Neuronal stem cell (in vitro differentiated cells): ENCODE measurements around the gene VPS4B.

Experiments
- DNase-seq: peaks from one replicate; pipeline ENCODE4 v3.0.0-alpha.2; 2013; ENCODE audit warnings: low spot score
- H2AFZ ChIP-seq: one replicate; pipeline ENCODE4 v1.6.1; 2013; ENCODE audit warnings: mild to moderate bottlenecking, low read length, inconsistent platforms
- H2AK5ac ChIP-seq: 2 replicates; pipeline ENCODE4 v1.6.1; 2013; ENCODE audit warnings: low read depth, mild to moderate bottlenecking, inconsistent platforms, low read length, moderate library complexity, mixed read lengths
- H2BK120ac ChIP-seq: 2 replicates; pipeline ENCODE4 v1.6.1; 2013; ENCODE audit warnings: low read depth, mild to moderate bottlenecking, inconsistent platforms, low read length, moderate library complexity, mixed read lengths
- H2BK12ac ChIP-seq: one replicate; pipeline ENCODE4 v1.6.1; 2013; ENCODE audit warnings: low read length, inconsistent platforms
- H2BK15ac ChIP-seq: 2 replicates; pipeline ENCODE4 v1.6.1; 2013; ENCODE audit warnings: mild to moderate bottlenecking, low read length, inconsistent platforms, mixed read lengths
- H2BK5ac ChIP-seq: one replicate; pipeline ENCODE4 v1.6.1; 2013; ENCODE audit warnings: inconsistent platforms, mild to moderate bottlenecking, low read length, moderate library complexity
- H3K14ac ChIP-seq: one replicate; pipeline ENCODE4 v1.6.1; 2013; ENCODE audit warnings: low read length, inconsistent platforms
- H3K18ac ChIP-seq: 2 replicates; pipeline ENCODE4 v1.6.1; 2013; ENCODE audit warnings: low read length, inconsistent platforms
- H3K23ac ChIP-seq: 2 replicates; pipeline ENCODE4 v1.6.1; 2013; ENCODE audit warnings: low read depth, mild to moderate bottlenecking, mixed read lengths, low read length, inconsistent platforms; ENCODE audit not compliant: poor library complexity
- H3K27ac ChIP-seq: replicated peaks from 3 replicates; pipeline ENCODE4 v1.5.1; 2013; ENCODE audit warnings: low read length, inconsistent platforms
- H3K27me3 ChIP-seq, 3 experiments: 2 replicates each; pipeline ENCODE4 v1.6.1; 2013; ENCODE audit warnings: low read length in 3 of 3, mild to moderate bottlenecking in 2 of 3, inconsistent platforms in 1 of 3, low read depth in 1 of 3, mixed read lengths in 1 of 3, moderate library complexity in 1 of 3; ENCODE audit not compliant: control insufficient read depth in 3 of 3, insufficient read depth in 3 of 3
- H3K36me3 ChIP-seq, 2 donors: replicated peaks in 1 of 2; 2 replicates each; pipeline ENCODE4 v1.6.1; 2013; ENCODE audit warnings: low read length in 2 of 2; ENCODE audit not compliant: control insufficient read depth in 2 of 2, insufficient read depth in 2 of 2
- H3K4ac ChIP-seq: 2 replicates; pipeline ENCODE4 v1.6.1; 2013; ENCODE audit warnings: inconsistent platforms, mild to moderate bottlenecking, low read length, moderate library complexity
- H3K4me1 ChIP-seq, 2 donors: 1 replicate in 1 of 2; 2 replicates in 1 of 2; pipeline ENCODE4 v1.6.1; 2013; ENCODE audit warnings: low read length in 2 of 2, low read depth in 1 of 2; ENCODE audit not compliant: control insufficient read depth in 2 of 2, insufficient read depth in 1 of 2
- H3K4me2 ChIP-seq: one replicate; pipeline ENCODE4 v1.6.1; 2013; ENCODE audit warnings: mild to moderate bottlenecking, low read length, inconsistent platforms; ENCODE audit not compliant: insufficient read depth, poor library complexity, severe bottlenecking
- H3K4me3 ChIP-seq, 2 donors: 2 replicates each; pipeline ENCODE4 v1.5.1; 2013; ENCODE audit warnings: low read length in 2 of 2, mild to moderate bottlenecking in 2 of 2, inconsistent platforms in 1 of 2, moderate library complexity in 1 of 2
- H3K79me1 ChIP-seq: one replicate; pipeline ENCODE4 v1.6.1; 2013; ENCODE audit warnings: low read depth, mild to moderate bottlenecking, inconsistent platforms, low read length, moderate library complexity
- H3K9ac ChIP-seq: one replicate; pipeline ENCODE4 v1.6.1; 2013; ENCODE audit warnings: mild to moderate bottlenecking, low read depth, low read length, inconsistent platforms; ENCODE audit not compliant: poor library complexity
- H3K9me3 ChIP-seq, 2 donors: replicated peaks in 1 of 2; 2 replicates each; pipeline versions ENCODE3 to v1.6.1; 2013; ENCODE audit warnings: low read length in 2 of 2, mild to moderate bottlenecking in 2 of 2, inconsistent platforms in 1 of 2, low read depth in 1 of 2, mixed read lengths in 1 of 2, moderate library complexity in 1 of 2; ENCODE audit not compliant: control insufficient read depth in 2 of 2, insufficient read depth in 1 of 2
- H4K8ac ChIP-seq: one replicate; pipeline ENCODE4 v1.6.1; 2013; ENCODE audit warnings: low read depth, mild to moderate bottlenecking, inconsistent platforms, low read length, moderate library complexity
- H4K91ac ChIP-seq: one replicate; pipeline ENCODE4 v1.6.1; 2013; ENCODE audit warnings: low read length, low read depth, mild to moderate bottlenecking, inconsistent platforms; ENCODE audit not compliant: poor library complexity
- WGBS, 2 donors: extraction: QIAGEN DNeasy Blood & Tissue Kit; methylation state at CpG; one replicate each; pipeline ENCODE4 v1.1.7; 2013; ENCODE audit warnings: missing lambda C conversion rate in 2 of 2, mixed read lengths in 1 of 2; ENCODE audit not compliant: insufficient read length in 2 of 2, insufficient replicate concordance in 1 of 2; ENCODE audit errors: extremely low coverage in 2 of 2; 5-methylcytosine and 5-hydroxymethylcytosine counted together

The VPS4B gene

GRCh38 chr18:63378919-63379638 lies 43.2 kb downstream of the VPS4B start:
- Histone ChIP-seq H3K4me2 (no peak overlapping the region), H3K27ac (no peak overlapping the region), H3K4me3 (no peak overlapping the region), H3K14ac (no peak overlapping the region), H3K36me3 (no peaks in the 10 kb centered on the region), H2BK12ac (no peak overlapping the region), H2BK15ac (no peak overlapping the region), H2AFZ (peak overlapping the region; percentile 1), H3K27me3 (no peaks in the 10 kb centered on the region), H3K18ac (no peak overlapping the region), H4K91ac (no peak overlapping the region), H3K4me1 (no peaks in the 10 kb centered on the region), H2AK5ac (no peak overlapping the region), H3K4ac (no peak overlapping the region), H4K8ac (no peak overlapping the region), H3K23ac (no peak overlapping the region), H3K9me3 (peaks cover 0 to 2% of the 10 kb centered on the region in 2 donors), H3K79me1 (no peaks in the 10 kb centered on the region), H2BK120ac (no peak overlapping the region), H2BK5ac (no peak overlapping the region), H3K9ac (no peak overlapping the region)
- DNase-seq = no peak
- no CpG with 5 or more reads among the region's 4 CpGs for WGBS, 2 donors

GRCh38 chr18:63377275-63377980 lies 44.8 kb downstream of the VPS4B start:
- Histone ChIP-seq H2AFZ (no peak overlapping the region), H3K4me3 (no peak overlapping the region), H3K4me2 (no peak overlapping the region), H2AK5ac (no peak overlapping the region), H3K36me3 (no peaks in the 10 kb centered on the region), H2BK5ac (no peak overlapping the region), H3K14ac (no peak overlapping the region), H4K91ac (no peak overlapping the region), H3K23ac (no peak overlapping the region), H2BK12ac (no peak overlapping the region), H3K79me1 (no peaks in the 10 kb centered on the region), H3K18ac (no peak overlapping the region), H3K9ac (no peak overlapping the region), H2BK120ac (no peak overlapping the region), H3K4me1 (no peaks in the 10 kb centered on the region), H4K8ac (no peak overlapping the region), H3K4ac (no peak overlapping the region), H2BK15ac (no peak overlapping the region), H3K27ac (no peak overlapping the region), H3K9me3 (peaks cover 0 to 2% of the 10 kb centered on the region in 2 donors), H3K27me3 (no peaks in the 10 kb centered on the region)
- no peak for DNase-seq
- no CpG with 5 or more reads among the region's 2 CpGs for WGBS, 2 donors

GRCh38 chr18:63376538-63376937 lies 45.7 kb downstream of the VPS4B start:
- H3K23ac ChIP-seq = no peak overlapping the region
- H3K4ac ChIP-seq = no peak overlapping the region
- H2AFZ ChIP-seq = no peak overlapping the region
- H2AK5ac ChIP-seq = peak overlapping the region; percentile 21
- no peak overlapping the region for H3K4me2 ChIP-seq
- H3K79me1 ChIP-seq = no peaks in the 10 kb centered on the region
- no peak overlapping the region for H3K27ac ChIP-seq
- no peak overlapping the region for H2BK5ac ChIP-seq
- no peak overlapping the region for H2BK120ac ChIP-seq
- H4K8ac ChIP-seq = no peak overlapping the region
- H3K9ac ChIP-seq = no peak overlapping the region
- no peak overlapping the region for H4K91ac ChIP-seq
- no peaks in the 10 kb centered on the region for H3K36me3 ChIP-seq
- H3K9me3 ChIP-seq = peaks cover 0 to 2% of the 10 kb centered on the region in 2 donors
- no peak overlapping the region for H3K18ac ChIP-seq
- no peak overlapping the region for H3K14ac ChIP-seq
- no peaks in the 10 kb centered on the region for H3K27me3 ChIP-seq
- no peak for DNase-seq
- H3K4me1 ChIP-seq = no peaks in the 10 kb centered on the region
- H2BK12ac ChIP-seq = no peak overlapping the region
- no peak overlapping the region for H3K4me3 ChIP-seq
- WGBS, 2 donors = no CpG with 5 or more reads among the region's 2 CpGs
- H2BK15ac ChIP-seq = no peak overlapping the region

- Histone ChIP-seq H3K79me1 (no peaks in the 10 kb centered on the region), H2AK5ac (no peak overlapping the region), H3K9ac (no peak overlapping the region), H2BK5ac (no peak overlapping the region), H2BK12ac (no peak overlapping the region), H2BK120ac (no peak overlapping the region), H3K9me3 (peaks cover 0 to 2% of the 10 kb centered on the region in 2 donors), H3K18ac (no peak overlapping the region), H2AFZ (no peak overlapping the region), H3K4ac (no peak overlapping the region), H3K4me1 (no peaks in the 10 kb centered on the region), H3K36me3 (no peaks in the 10 kb centered on the region), H2BK15ac (no peak overlapping the region), H4K8ac (no peak overlapping the region), H3K4me2 (no peak overlapping the region), H3K4me3 (no peak overlapping the region), H3K14ac (no peak overlapping the region), H3K27me3 (no peaks in the 10 kb centered on the region), H4K91ac (no peak overlapping the region), H3K23ac (no peak overlapping the region), H3K27ac (no peak overlapping the region)
- WGBS, 2 donors = no CpG with 5 or more reads among the region's 1 CpG
- no peak for DNase-seq
These were observed 47.7 kb downstream of the VPS4B start for GRCh38 chr18:63374540-63374939.
